Measurements from ENCODE around the gene MAP4. TPM values are rescaled to one million over a fixed set of nuclear protein-coding genes. Genes with fewer than 3 reads are reported as not detected.

Gene MAP4
- total and polyA plus RNA-seq, 10 donors = 22.3 to 163 (median 100) TPM

DNA sequence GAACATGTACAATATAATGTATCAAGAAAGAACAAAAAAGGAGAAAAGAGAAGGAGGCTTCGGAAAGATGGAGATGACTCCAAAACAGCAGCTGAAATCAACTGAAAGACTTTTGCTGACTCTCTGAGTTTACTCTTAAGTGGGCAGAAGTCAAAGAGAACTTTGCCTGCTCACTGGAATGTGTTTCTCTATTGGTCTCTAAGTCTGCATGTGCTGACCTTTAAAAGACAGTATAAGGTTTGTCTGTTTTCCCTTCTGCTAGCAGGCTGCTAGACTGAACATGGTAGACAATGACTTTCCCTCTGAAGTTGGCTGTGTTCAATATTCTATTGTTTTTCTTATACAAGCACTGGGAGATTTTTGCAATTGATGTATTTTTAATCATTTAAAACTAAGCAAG is 7.2 kb upstream of the MAP4 start:
- Histone ChIP-seq H3K4me3 (no peak overlapping the region), H3K4me1 (peaks cover 0 to 72% (median 18%) of the 10 kb centered on the region in 6 donors), H3K9me3 (no peaks in the 10 kb centered on the region), H3K27me3 (replicated peaks in 1 of 7) (no peaks in the 10 kb centered on the region), H3K27ac (peak overlapping the region in 1 of 8 donors; percentile 5), H3K36me3 (peaks cover 0 to 2% (median 0%) of the 10 kb centered on the region in 6 donors)
- intact Hi-C loops (cut with DNase I; ENCODE audit: low total_unique reads) = no loop called here
- TF ChIP-seq POLR2AphosphoS5 (IDR thresholded peaks at IDR 0.05) (no peak), POLR2A (IDR thresholded peaks at IDR 0.05) (no peak), CTCF (IDR thresholded peaks at IDR 0.05 in 8 of 11, conservative IDR thresholded peaks at IDR 0.05 in 3 of 11) (no peak)
- 81 to 100% (median 93%) methylated on average over 1 of the region's 1 CpG for WGBS, 5 donors
- no peak for DNase-seq

DNA sequence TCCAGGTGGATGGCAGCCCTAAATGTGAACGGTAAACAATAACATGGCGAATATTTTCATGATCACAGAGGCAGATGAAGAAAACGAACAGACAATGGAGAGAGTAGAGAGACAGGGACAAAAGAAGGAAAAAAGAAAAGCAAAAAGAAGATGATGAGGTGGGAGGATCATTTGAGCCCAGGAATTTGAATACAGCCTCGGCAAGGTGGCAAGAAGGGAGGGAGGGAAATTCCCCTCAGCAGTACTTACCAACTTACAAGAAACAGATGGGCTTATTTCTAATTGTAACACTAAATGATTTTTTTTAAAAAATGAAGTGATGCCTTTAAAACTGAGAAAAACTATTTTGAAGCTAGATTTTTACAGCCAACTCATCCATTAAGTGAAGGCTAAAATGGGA is 6.0 kb upstream of the MAP4 start:
- H3K4me3 ChIP-seq = no peak overlapping the region
- intact Hi-C loops (cut with DNase I; ENCODE audit: low total_unique reads) = no loop called here
- H3K27ac ChIP-seq = no peak overlapping the region
- no peaks in the 10 kb centered on the region for H3K9me3 ChIP-seq
- DNase-seq = no peak
- no peaks in the 10 kb centered on the region for H3K27me3 ChIP-seq (replicated peaks in 1 of 7)
- peaks cover 0 to 77% (median 18%) of the 10 kb centered on the region in 6 donors for H3K4me1 ChIP-seq
- 78 to 91% (median 86%) methylated on average over 4 of the region's 4 CpGs for WGBS, 5 donors
- peaks cover 0 to 8% (median 0%) of the 10 kb centered on the region in 6 donors for H3K36me3 ChIP-seq
- no peak for TF ChIP-seq CTCF (IDR thresholded peaks at IDR 0.05 in 8 of 11, conservative IDR thresholded peaks at IDR 0.05 in 3 of 11)
- TF ChIP-seq POLR2A (IDR thresholded peaks at IDR 0.05) = no peak
- TF ChIP-seq POLR2AphosphoS5 (IDR thresholded peaks at IDR 0.05) = no peak

GRCh38 chr3:48018841-48019240 is 2.6 kb upstream of the MAP4 start:
- peaks cover 4 to 78% (median 35%) of the 10 kb centered on the region in 6 donors for H3K4me1 ChIP-seq
- DNase-seq = no peak
- peaks cover 0 to 8% (median 0%) of the 10 kb centered on the region in 6 donors for H3K36me3 ChIP-seq
- intact Hi-C loops (cut with DNase I; ENCODE audit: low total_unique reads) = no loop called here
- no peak overlapping the region for H3K4me3 ChIP-seq
- no peak for TF ChIP-seq POLR2A (IDR thresholded peaks at IDR 0.05)
- no peak for TF ChIP-seq POLR2AphosphoS5 (IDR thresholded peaks at IDR 0.05)
- no peak for TF ChIP-seq CTCF (IDR thresholded peaks at IDR 0.05 in 8 of 11, conservative IDR thresholded peaks at IDR 0.05 in 3 of 11)
- no peaks in the 10 kb centered on the region for H3K9me3 ChIP-seq
- WGBS, 5 donors = 87 to 97% (median 89%) methylated on average over 3 of the region's 3 CpGs
- no peak overlapping the region for H3K27ac ChIP-seq
- H3K27me3 ChIP-seq (replicated peaks in 1 of 7) = no peaks in the 10 kb centered on the region

- no peak for TF ChIP-seq POLR2AphosphoS5 (IDR thresholded peaks at IDR 0.05)
- TF ChIP-seq POLR2A (IDR thresholded peaks at IDR 0.05) = no peak
- no peak for TF ChIP-seq CTCF (IDR thresholded peaks at IDR 0.05 in 8 of 11, conservative IDR thresholded peaks at IDR 0.05 in 3 of 11)
- H3K4me1 ChIP-seq = peaks cover 4 to 78% (median 38%) of the 10 kb centered on the region in 6 donors
- WGBS, 5 donors = 74 to 86% (median 83%) methylated on average over 3 of the region's 3 CpGs
- H3K27me3 ChIP-seq (replicated peaks in 1 of 7) = no peaks in the 10 kb centered on the region
- H3K9me3 ChIP-seq = no peaks in the 10 kb centered on the region
- H3K36me3 ChIP-seq = peaks cover 0 to 8% (median 0%) of the 10 kb centered on the region in 6 donors
- peak overlapping the region in 6 of 8 donors; percentile 17 to 56 (median 24) for H3K27ac ChIP-seq
- intact Hi-C loops (cut with DNase I; ENCODE audit: low total_unique reads) = no loop called here
- no peak overlapping the region for H3K4me3 ChIP-seq
- DNase-seq = no peak
These were observed 610 bp downstream of the MAP4 start for GRCh38 chr3:48015431-48016180.
